Adrenal gland (tissue), 5 donors: Measurements from ENCODE around the gene AGXT.

Source experiments
- CTCF ChIP-seq, 6 experiments: fragments of 450-650 bp in 4 of 6; fragments of 200-600 bp in 2 of 6; sonication (generic) in 1 of 6; IDR thresholded peaks; 1 replicate in 5 of 6; 2 replicates in 1 of 6; pipeline versions ENCODE4 v1.5.1 to v1.8.0; 2016 to 2021; ENCODE audit warnings: antibody characterized with exemption in 6 of 6, mild to moderate bottlenecking in 2 of 6, moderate library complexity in 1 of 6
- POLR2A ChIP-seq, 2 donors: fragments of 450-650 bp; IDR thresholded peaks; one replicate each; pipeline ENCODE4 v1.6.1; 2017; ENCODE audit warnings: antibody characterized with exemption in 2 of 2, mild to moderate bottlenecking in 2 of 2, moderate library complexity in 1 of 2
- donor health status: DM: no; HTN: no; CAD: no.

- no peak for TF ChIP-seq CTCF (IDR thresholded peaks at IDR 0.05)
- TF ChIP-seq POLR2A (IDR thresholded peaks at IDR 0.05), result no peak
Observed at GRCh38 chr2:240836781-240837467, 31.7 kb upstream of the AGXT start.
